ENCODE results near the gene ESPNL.

Gene ESPNL

GRCh38 chr2:238080518-238080917 lies 19.6 kb upstream of the ESPNL start:
- no peak for DNase-seq

GRCh38 chr2:238081150-238081549 lies 19.0 kb upstream of the ESPNL start:
- no peak for DNase-seq

- DNase-seq = no peak
Measured at GRCh38 chr2:238081561-238081960, 18.6 kb upstream of the ESPNL start.

- no peak for DNase-seq
Measured at GRCh38 chr2:238082151-238082550, 18.0 kb upstream of the ESPNL start.

GRCh38 chr2:238082827-238083226 lies 17.3 kb upstream of the ESPNL start:
- no peak for DNase-seq

- no peak for DNase-seq
Measured at GRCh38 chr2:238083919-238084318, 16.2 kb upstream of the ESPNL start.

GRCh38 chr2:238084761-238085160 lies 15.4 kb upstream of the ESPNL start:
- no peak for DNase-seq

- no peak for DNase-seq
Measured at GRCh38 chr2:238085899-238086298, 14.2 kb upstream of the ESPNL start.

- no peak for DNase-seq
Measured at GRCh38 chr2:238087211-238087610, 12.9 kb upstream of the ESPNL start.

GRCh38 chr2:238090887-238091286 lies 9.3 kb upstream of the ESPNL start:
- no peak for DNase-seq

- DNase-seq = no peak
Measured at GRCh38 chr2:238091436-238092060, 8.6 kb upstream of the ESPNL start.

- DNase-seq = no peak
Measured at GRCh38 chr2:238092486-238093035, 7.6 kb upstream of the ESPNL start.

- DNase-seq = no peak
Measured at GRCh38 chr2:238093181-238094140, 6.7 kb upstream of the ESPNL start.

GRCh38 chr2:238094438-238095022 lies 5.6 kb upstream of the ESPNL start:
- DNase-seq = no peak

GRCh38 chr2:238095143-238095542 lies 5.0 kb upstream of the ESPNL start:
- no peak for DNase-seq

GRCh38 chr2:238096311-238097011 lies 3.7 kb upstream of the ESPNL start:
- DNase-seq = no peak

GRCh38 chr2:238097201-238097987 lies 2.7 kb upstream of the ESPNL start:
- no peak for DNase-seq

- DNase-seq = peak; percentile 36 to 38
Measured at GRCh38 chr2:238097988-238098871, 1.9 kb upstream of the ESPNL start.

GRCh38 chr2:238098901-238099713 lies 1.0 kb upstream of the ESPNL start:
- no peak for DNase-seq

- no peak for DNase-seq
Measured at GRCh38 chr2:238099714-238100048, 459 bp upstream of the ESPNL start.
